Measurements from ENCODE around the gene WNT3A.

DNA sequence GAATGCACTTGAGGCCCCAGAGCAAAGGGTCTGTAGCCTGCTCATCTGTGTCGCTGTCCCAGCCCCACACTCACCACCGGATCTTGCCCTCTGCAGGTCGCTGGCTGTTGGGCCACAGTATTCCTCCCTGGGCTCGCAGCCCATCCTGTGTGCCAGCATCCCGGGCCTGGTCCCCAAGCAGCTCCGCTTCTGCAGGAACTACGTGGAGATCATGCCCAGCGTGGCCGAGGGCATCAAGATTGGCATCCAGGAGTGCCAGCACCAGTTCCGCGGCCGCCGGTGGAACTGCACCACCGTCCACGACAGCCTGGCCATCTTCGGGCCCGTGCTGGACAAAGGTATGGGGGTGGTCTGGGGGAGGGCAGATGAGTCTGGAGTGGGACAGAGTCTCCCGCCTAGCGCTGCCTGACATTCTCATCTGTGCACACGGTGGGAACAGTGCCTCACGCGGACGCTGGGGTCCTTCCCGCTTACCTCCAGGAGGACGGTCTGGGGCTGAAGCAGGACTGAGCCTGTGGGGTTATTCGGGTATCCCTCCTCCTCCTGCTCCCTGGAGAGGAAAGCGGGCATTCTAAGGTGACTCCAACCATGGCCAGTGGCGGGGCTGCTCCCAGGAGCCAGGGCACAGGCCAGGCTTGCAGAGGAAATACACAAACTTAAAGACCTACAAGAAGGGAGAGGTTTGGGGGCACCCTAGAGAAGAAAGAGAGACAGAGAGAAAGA is 15.9 kb downstream of the WNT3A start:
- TF ChIP-seq, protein P1, sequence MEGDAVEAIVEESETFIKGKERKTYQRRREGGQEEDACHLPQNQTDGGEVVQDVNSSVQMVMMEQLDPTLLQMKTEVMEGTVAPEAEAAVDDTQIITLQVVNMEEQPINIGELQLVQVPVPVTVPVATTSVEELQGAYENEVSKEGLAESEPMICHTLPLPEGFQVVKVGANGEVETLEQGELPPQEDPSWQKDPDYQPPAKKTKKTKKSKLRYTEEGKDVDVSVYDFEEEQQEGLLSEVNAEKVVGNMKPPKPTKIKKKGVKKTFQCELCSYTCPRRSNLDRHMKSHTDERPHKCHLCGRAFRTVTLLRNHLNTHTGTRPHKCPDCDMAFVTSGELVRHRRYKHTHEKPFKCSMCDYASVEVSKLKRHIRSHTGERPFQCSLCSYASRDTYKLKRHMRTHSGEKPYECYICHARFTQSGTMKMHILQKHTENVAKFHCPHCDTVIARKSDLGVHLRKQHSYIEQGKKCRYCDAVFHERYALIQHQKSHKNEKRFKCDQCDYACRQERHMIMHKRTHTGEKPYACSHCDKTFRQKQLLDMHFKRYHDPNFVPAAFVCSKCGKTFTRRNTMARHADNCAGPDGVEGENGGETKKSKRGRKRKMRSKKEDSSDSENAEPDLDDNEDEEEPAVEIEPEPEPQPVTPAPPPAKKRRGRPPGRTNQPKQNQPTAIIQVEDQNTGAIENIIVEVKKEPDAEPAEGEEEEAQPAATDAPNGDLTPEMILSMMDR (IDR thresholded peaks at IDR 0.05; ENCODE audit: insufficient read depth, low read length): no peak
- no peak for TF ChIP-seq POLR2AphosphoS5 (IDR thresholded peaks at IDR 0.05; ENCODE audit: low read depth)

Data from HL-60 (cell line).